Motor neuron (in vitro differentiated cells): ENCODE measurements around the gene RAB6D. TPM values are rescaled to one million over a fixed set of nuclear protein-coding genes. Genes with fewer than 3 reads are reported as not detected.
"Not testable (repeated sequence)": the region's sequence is repeated elsewhere in the genome, so short reads cannot be mapped to it uniquely, and the experiment has no call there.

Experiments
- ATAC-seq, 8 experiments: fragments of 200-7000 bp; cut with Tn5 transposase; replicated peaks in 6 of 8; 2 replicates each; pipeline ENCODE4 v1.8.0; 2021; ENCODE audit warnings: mild to moderate bottlenecking in 8 of 8, moderate library complexity in 8 of 8
- H3K27ac ChIP-seq, 2 donors: fragments of 250-450 bp; sonication (Bioruptor Pico); 2 replicates each; pipeline ENCODE4 v1.9.0; 2021; ENCODE audit warnings: antibody characterized with exemption in 2 of 2, mild to moderate bottlenecking in 2 of 2, moderate library complexity in 1 of 2
- H3K4me1 ChIP-seq, 2 donors: fragments of 250-450 bp; sonication (Bioruptor Pico); replicated peaks in 1 of 2; 2 replicates each; pipeline ENCODE4 v1.6.1; 2021; ENCODE audit warnings: antibody characterized with exemption in 2 of 2, mild to moderate bottlenecking in 2 of 2, moderate library complexity in 1 of 2
- H3K4me3 ChIP-seq, 5 donors: fragments of 250-450 bp; sonication (Bioruptor Pico); 2 replicates each; pipeline ENCODE4 v1.9.0; 2021; ENCODE audit warnings: antibody characterized with exemption in 5 of 5, mild to moderate bottlenecking in 5 of 5, moderate library complexity in 4 of 5
- WGBS, 10 experiments: fragments of 450-650 bp; shearing (Covaris generic); methylation state at CpG; one replicate each; pipeline ENCODE4 v1.0.0; 2022; 5-methylcytosine and 5-hydroxymethylcytosine counted together
- in situ Hi-C, 9 experiments: fragments of 400-800 bp; cut with MboI; loops; one replicate each; pipeline ENCODE4 v1.15.0; 2021; ENCODE audit warnings: low sequenced_read_pairs in 9 of 9, low pct_unique_long_range_greater_than_20kb in 2 of 9; ENCODE audit not compliant: unreplicated experiment in 9 of 9
- total RNA-seq, 8 experiments: library from RNA; unstranded; fragments of 300-600 nt; gene quantifications; 2 replicates each; pipeline versions ENCODE4 v1.2.3 to v1.2.4, GENCODE V29; 2022

RAB6D gene
- total RNA-seq = 1 to 10 TPM in 1 of 8 experiments, under 1 TPM in 6, not detected in 1; 0.25 to 2.0 (median 0.46) TPM

DNA sequence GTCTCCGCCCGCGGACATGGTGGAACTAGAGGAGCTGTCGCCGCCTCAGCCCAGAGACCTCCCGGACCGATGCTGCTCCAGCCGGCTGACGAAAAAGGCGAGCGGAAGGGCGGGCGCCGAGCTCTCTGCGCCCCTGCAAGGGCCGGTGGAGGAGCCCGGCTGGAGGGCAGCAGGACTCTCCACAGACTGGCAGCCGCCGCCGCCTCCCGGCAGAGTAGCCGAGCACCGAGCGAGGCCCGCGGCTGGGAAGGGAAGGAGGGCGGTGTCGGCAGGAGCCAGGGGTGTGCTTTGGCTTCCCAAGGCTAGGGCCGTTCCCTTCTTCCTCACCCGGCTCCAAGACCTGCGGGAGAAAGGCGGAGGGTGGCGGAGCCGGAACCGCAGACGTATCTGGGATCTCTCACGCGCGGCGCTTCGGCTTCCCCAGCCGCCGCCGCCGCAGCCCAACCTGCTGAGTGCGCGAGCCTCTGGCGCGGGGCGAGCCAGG is at the start of gene RAB6D:
Gene RAB6D (minus strand): TSS at position 466 of the 484 bp plus-strand sequence. CDS start 448 bp downstream, at position 18.
- peak; percentile 86 to 93 (median 90) for ATAC-seq
- H3K4me3 ChIP-seq = peak within 1 kb of the TSS; percentile 35 to 58 (median 36)
- WGBS, 10 experiments = 0 to 7% (median 0%) methylated on average over 3 to 5 of the region's 50 CpGs; no CpG with 5 or more reads in 5 of the 10 experiments
- H3K4me1 ChIP-seq, H3K27ac ChIP-seq, in situ Hi-C loops: not testable (repeated sequence)

DNA sequence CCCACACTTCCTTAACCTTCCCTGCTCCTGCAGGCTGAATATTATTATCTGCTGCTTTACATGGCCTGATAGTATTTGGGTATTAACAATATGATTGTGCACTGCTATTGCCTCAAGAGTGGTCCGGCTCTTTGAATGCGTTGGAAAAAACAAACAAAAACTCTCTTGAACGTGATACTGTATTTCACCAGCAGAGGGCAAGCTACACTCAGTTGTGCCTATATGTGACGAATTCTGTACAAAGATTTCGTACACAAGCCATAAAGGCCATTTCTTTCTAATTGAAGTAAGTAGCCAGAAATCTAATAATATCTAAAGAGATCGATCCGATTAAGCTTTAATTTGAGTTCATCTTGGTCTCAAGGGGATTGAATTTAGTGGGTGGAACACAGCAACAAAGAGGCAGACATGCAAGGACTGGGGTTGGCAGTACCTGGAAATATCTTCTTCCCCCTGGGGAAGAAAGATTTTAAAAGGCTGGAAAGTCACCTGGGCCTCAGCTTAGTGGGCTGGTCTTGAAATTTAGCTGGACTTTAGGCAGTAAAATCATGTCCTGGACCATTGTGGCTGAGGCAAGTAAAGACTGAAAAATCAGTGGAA is 49.3 kb upstream of the RAB6D start:
- in situ Hi-C loops = loop anchor here in 1 of 9 experiments (25.0 kb wide), 1 partner anchor 249 kb away; no protein-coding TSS in a partner anchor
- WGBS, 10 experiments = 0 to 10% (median 5%) methylated on average over 2 to 7 of the region's 7 CpGs; no CpG with 5 or more reads in 2 of the 10 experiments
- peak; percentile 42 to 78 (median 64) for ATAC-seq
- H3K4me1 ChIP-seq = no peaks in the 10 kb centered on the region
- no peak overlapping the region for H3K4me3 ChIP-seq
- H3K27ac ChIP-seq = no peak overlapping the region

DNA sequence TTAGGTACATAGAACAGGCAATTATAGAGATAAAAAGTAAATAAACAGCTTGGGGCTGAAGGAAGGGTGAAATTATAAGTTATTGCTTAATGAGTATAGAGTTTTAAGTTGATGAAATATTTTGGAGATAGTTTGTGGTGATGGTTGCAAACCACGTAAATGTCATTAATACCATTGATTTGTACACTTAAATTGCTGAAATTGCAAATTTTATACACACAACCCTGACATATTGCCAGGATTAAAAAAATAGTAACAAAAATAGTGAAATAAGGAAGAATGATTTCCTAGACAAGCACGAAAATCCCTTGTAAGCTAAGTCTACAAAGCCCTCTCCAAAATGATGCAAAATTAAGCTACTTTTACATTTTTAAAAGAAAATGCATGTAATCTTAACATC is 46.2 kb upstream of the RAB6D start:
- ATAC-seq = no peak
- in situ Hi-C loops = loop anchor here in 1 of 9 experiments (25.0 kb wide), 1 partner anchor 252 kb away; no protein-coding TSS in a partner anchor
- Histone ChIP-seq H3K27ac (no peak overlapping the region), H3K4me3 (no peak overlapping the region), H3K4me1 (no peaks in the 10 kb centered on the region)
- 0 to 100% (median 67%) methylated on average over 1 to 2 of the region's 2 CpGs; no CpG with 5 or more reads in 1 of the 10 experiments for WGBS, 10 experiments

DNA sequence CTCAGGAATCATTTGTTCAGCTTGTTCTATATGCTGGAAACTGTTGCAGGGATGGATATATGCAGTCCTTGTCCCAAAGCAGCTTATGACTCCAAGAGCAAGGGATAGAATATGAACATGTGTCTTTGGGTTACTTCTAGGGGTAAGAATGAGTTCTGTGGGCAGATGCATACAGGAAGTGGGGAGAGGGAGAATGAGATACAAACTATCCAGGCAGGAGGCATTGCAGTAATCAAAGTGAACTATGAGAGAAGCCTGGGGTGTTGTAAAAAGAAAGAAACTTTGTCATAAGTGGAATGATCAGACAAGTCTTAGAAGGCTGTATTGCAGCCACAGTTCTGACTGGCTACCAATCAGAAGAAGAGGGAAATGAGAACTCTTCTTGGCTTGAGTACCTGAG is 44.8 kb upstream of the RAB6D start:
- Histone ChIP-seq H3K4me3 (no peak overlapping the region), H3K27ac (no peak overlapping the region), H3K4me1 (no peaks in the 10 kb centered on the region)
- in situ Hi-C loops = loop anchor here in 1 of 9 experiments (25.0 kb wide), 1 partner anchor 254 kb away; no protein-coding TSS in a partner anchor
- no peak for ATAC-seq

DNA sequence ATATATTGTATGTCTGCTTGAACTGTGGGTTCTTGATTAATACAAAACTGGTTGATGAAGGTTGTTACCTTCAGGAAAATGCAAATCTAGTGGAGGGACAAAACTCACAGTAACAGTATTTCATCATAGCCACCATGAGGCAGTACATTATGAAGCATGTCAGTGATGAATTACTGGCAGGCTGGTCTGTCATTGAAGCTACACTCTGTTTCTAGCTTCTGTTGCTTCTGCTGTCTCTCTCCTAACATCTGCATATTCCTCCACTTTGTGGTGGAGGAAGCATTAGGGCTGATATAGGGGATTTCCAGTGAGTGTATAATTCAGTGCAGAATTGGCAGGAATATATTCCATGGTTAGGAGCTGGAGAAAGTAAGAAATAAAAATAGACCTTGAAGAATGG is 44.2 kb upstream of the RAB6D start:
- peak in 4 of 8 experiments; percentile 40 to 83 (median 62) for ATAC-seq
- no peak overlapping the region for H3K4me3 ChIP-seq
- H3K4me1 ChIP-seq = no peaks in the 10 kb centered on the region
- in situ Hi-C loops = loop anchor here in 1 of 9 experiments (25.0 kb wide), 1 partner anchor 254 kb away; no protein-coding TSS in a partner anchor
- H3K27ac ChIP-seq = no peak overlapping the region

DNA sequence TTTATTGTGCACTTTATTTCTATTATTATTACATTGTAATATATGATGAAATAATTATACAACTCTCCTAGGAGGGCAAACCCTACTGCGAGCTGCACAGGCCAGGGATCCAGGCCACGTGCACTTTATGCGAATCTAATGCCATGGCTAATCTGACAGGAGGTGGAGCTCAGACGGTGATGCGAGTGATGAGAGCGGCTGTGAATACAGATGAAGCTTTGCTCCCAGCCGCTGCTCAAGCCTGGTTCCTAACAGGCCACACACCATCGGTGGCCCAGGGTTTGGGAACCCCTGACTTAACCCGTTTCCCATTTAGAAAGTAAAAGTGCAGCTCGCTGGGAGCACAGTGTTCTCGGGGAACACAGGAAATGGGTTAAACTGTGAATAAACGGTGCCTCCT is 40.8 kb upstream of the RAB6D start:
- Histone ChIP-seq H3K4me1 (no peaks in the 10 kb centered on the region), H3K4me3 (no peak overlapping the region), H3K27ac (no peak overlapping the region)
- 33 to 95% (median 86%) methylated on average over 2 to 7 of the region's 12 CpGs; no CpG with 5 or more reads in 4 of the 10 experiments for WGBS, 10 experiments
- ATAC-seq = peak in 3 of 8 experiments; percentile 32 to 62 (median 56)
- in situ Hi-C loops = loop anchor here in 1 of 9 experiments (25.0 kb wide), 1 partner anchor 258 kb away; no protein-coding TSS in a partner anchor

DNA sequence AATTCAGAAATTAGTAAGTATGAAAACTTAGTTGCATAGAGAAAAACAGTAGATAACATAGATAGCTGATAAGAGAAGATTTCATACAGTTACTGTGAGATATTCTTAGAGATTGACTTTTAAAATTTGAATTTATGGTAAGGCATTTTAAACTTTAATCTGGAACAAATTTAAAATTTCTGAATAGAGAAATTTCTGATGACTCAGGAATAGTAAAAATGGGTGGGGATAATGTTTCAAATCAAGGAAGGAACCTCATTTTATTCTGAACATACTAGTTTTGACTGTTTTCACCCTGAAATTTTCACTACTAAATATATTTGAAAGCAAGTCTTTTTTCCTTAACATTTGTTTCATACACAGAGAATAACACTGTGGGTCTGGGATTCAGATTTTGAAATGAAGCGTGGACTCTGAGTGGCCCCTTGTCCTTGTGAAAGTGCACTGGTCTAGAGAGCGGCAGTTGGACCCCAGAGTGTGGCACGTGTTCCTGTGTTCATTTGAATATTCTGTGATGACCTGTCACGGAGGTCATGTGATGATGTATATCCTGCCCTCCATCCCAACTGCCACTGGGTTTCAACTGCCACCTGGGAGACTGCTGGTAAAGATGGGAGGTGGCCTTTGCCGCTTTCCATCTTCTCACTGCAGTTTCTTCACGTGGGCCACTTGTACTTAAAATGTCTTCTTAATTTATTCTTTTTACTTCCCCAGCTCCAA is 38.5 kb upstream of the RAB6D start:
- 30 to 100% (median 77%) methylated on average over 1 to 5 of the region's 6 CpGs for WGBS, 10 experiments
- Histone ChIP-seq H3K4me1 (no peaks in the 10 kb centered on the region), H3K27ac (no peak overlapping the region), H3K4me3 (no peak overlapping the region)
- peak in 4 of 8 experiments; percentile 41 to 52 (median 49) for ATAC-seq
- in situ Hi-C loops = loop anchor here in 1 of 9 experiments (25.0 kb wide), 1 partner anchor 260 kb away; no protein-coding TSS in a partner anchor

DNA sequence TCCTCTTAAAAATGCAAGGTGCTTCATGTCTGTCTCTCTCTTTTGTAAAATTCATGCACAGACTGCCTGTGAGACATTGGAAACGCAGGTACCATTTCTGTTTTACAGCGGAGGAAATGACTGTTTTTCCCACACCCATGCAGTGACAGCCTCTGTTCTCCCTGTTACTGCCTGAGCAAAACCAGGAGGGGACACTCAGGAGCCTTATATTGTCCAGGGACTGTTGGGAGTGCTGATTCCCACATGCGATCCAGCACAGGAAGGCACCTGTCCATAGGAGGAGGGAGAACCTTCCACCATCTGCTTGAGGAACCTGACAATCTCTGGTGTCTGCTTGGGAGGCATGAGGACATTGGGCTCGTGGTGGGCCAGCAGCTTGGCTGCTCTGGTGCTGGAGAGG is 36.9 kb upstream of the RAB6D start:
- 0 to 100% (median 49%) methylated on average over 1 to 3 of the region's 4 CpGs; no CpG with 5 or more reads in 4 of the 10 experiments for WGBS, 10 experiments
- Histone ChIP-seq H3K4me1 (no peaks in the 10 kb centered on the region), H3K27ac (no peak overlapping the region), H3K4me3 (no peak overlapping the region)
- in situ Hi-C loops = loop anchor here in 1 of 9 experiments (25.0 kb wide), 1 partner anchor 261 kb away; no protein-coding TSS in a partner anchor
- ATAC-seq = no peak

DNA sequence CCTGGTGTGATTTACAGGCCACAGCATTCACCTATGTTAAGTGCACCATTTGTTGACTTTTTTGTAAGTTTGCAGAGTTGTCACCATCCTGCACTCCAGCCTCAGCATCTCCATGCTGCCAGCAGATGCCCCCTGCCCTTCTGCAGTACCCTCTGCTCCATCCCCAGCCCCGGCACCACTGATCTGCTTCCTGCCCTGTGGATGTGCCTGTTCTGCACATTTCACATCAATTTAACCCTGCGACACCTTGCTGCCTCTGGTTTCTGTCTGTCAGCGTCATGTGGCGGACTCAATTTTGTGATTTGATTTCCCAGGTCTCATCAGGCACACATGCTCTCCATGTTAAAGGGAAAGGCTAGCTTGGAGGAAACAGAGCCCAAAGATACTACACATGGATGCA is 36.5 kb upstream of the RAB6D start:
- in situ Hi-C loops = loop anchor here in 1 of 9 experiments (25.0 kb wide), 1 partner anchor 262 kb away; no protein-coding TSS in a partner anchor

DNA sequence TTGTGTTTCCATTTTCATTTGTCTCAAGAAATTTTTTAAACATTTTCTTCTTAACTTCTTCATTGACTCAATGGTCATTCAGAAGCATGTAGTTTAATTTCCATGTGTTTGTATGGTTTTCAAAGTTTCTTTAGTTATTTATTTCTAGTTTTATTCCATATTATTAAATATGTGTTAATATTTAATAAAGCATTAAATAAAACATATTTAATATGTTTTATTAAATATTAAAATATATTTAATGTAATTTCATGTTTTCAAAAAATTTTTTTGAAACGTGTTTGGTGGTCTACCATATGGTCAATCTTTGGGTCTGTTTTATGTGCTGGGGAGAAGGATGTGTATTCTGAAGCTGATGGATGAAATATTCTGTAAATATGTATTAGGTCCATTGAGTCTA is 32.2 kb upstream of the RAB6D start:
- H3K27ac ChIP-seq, in situ Hi-C loops, H3K4me1 ChIP-seq, ATAC-seq, H3K4me3 ChIP-seq: not testable (repeated sequence)
- WGBS, 10 experiments = 0 to 100% (median 50%) methylated on average over 1 of the region's 1 CpG; no CpG with 5 or more reads in 2 of the 10 experiments

More for the DNA sequence above, 36.5 kb upstream of the RAB6D start:
- not testable (repeated sequence) for ATAC-seq, H3K4me3 ChIP-seq, H3K27ac ChIP-seq, H3K4me1 ChIP-seq
- WGBS, 10 experiments = 0 to 100% (median 100%) methylated on average over 1 to 3 of the region's 4 CpGs; no CpG with 5 or more reads in 5 of the 10 experiments

DNA sequence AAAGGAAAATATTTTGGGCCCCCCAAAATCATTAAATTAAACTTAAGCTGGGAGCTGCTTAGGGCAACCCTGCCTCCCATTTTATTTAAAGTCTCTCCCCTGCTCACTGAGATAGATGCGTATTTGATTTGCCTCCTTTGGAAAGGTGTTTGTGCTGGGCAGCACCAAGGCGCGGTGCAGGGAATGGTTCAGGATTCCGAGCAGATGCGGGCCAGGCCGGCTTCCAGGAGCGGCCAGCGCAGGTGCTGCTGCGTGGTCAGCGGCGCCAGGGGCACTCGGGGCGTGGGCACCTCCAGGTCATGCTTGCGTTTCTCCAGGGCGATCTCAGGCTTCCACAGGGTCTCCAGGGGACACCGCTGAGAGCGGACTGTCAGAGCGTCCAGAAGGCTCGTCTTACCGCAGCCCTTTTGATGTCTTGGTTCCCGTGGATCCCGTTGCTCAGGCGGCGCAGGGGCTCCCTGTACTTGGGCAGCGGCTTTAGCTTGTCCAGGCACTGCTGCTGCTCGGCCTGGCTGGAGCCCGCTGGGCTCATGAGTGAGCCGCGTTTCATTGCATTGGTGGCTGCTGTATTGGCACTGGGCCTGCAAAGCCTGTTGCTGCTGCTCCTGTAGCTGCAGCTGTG is 31.2 kb upstream of the RAB6D start:
- peak; percentile 32 to 90 (median 62) for ATAC-seq
- 0 to 22% (median 17%) methylated on average over 1 to 11 of the region's 29 CpGs; no CpG with 5 or more reads in 6 of the 10 experiments for WGBS, 10 experiments
- H3K27ac ChIP-seq, in situ Hi-C loops, H3K4me3 ChIP-seq, H3K4me1 ChIP-seq: not testable (repeated sequence)

DNA sequence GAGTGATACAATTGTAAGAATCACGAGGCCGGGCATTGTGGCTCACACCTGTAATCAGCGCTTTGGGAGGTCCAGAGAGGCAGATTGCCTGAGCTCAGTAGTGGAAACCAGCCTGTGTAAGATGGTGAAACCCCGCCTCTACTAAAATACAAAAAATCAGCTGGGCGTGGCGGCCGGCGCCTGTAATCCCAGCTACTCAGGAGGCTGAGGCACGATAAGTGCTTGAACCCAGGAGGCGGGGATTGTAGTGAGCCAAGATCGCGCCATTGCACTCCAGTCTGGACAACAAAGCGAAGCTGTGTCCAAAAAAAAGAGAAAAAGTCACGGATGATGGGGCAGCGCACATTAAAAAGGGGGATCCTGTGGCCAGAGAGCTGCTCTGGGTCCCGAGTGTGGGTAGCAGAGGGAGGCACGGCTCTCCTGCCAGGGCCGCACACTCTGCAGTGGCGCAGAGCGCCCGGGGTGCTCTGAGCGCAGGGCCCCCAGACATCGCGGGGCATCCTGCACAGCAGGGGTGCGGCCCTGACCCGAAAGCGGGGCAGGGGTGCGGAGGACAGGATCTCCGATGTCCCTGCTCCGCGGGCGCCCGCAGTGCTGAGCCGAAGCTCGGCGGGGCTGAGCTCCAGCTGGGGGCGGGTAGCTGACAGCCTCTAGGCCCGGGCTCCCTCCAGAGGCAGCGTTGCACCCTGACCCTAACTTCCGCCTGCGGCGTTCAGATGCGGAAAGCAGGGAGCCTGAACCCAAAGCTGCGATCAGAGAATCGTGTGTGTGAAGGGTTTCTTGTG is 30.4 kb upstream of the RAB6D start:
- no peak overlapping the region for H3K4me3 ChIP-seq
- peaks cover 0 to 5% of the 10 kb centered on the region in 2 donors for H3K4me1 ChIP-seq
- H3K27ac ChIP-seq = no peak overlapping the region
- peak; percentile 25 to 74 (median 62) for ATAC-seq
- in situ Hi-C loops = no loop called here
- 0 to 92% (median 50%) methylated on average over 2 to 7 of the region's 45 CpGs; no CpG with 5 or more reads in 5 of the 10 experiments for WGBS, 10 experiments
